ENCODE measurements around the gene SGIP1. TPM values are rescaled to one million over a fixed set of nuclear protein-coding genes. Genes with fewer than 3 reads are reported as not detected.

SGIP1 gene
- total RNA-seq, 1 experiment from 2014 or later = not detected

DNA sequence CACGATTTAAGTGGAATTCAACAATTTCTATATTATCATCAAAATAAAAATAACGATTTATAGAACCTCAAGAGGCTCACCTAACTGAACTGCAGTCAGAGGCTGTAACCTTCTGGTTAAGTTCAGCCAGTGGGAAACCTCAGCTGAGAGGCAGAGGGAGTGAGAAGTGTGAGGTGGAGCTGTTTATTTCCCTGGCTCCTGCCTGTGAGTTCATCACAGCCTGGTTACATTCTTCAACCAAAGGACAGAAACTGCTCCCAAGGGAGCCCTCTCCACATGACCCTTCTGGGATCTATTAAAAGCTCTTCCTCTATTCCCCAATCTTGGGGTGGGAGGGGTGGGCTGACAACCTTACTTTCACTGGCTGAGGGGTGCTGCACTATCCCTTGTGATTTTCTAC, 240.5 kb downstream of the SGIP1 start:
- H3K4me3 ChIP-seq (ENCODE audit: low read length) = no peak overlapping the region

DNA sequence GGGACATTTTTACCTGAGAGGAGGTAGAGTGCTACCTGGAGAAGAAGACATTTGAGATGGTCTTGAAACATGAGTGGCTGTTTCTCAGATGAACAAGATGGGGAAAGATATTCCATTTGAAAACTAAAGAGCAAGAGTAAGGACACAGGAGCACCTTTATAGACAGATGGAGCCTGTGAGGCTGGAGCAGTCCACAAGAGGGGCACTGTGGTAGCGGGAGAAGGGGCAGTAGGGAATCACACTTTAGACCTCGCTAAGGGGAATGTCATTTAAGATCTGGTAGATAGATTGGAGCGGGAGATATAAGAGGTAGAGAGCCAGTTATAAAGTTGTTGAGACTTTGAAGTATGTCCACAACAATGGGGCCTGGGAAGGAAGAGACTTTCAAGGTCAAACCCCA, 241.7 kb downstream of the SGIP1 start:
- Histone ChIP-seq H3K9me2 (replicated peaks; ENCODE audit: low read length) (no peaks in the 10 kb centered on the region), H3K9me3 (ENCODE audit: low read length) (no peaks in the 10 kb centered on the region), H3K36me3 (ENCODE audit: low read depth, low read length) (no peaks in the 10 kb centered on the region), H3K79me2 (ENCODE audit: low read length) (no peaks in the 10 kb centered on the region), H4K20me1 (ENCODE audit: low read length) (no peaks in the 10 kb centered on the region), H3K27me3 (ENCODE audit: low read length) (peaks cover 45% of the 10 kb centered on the region), H3K27ac (ENCODE audit: low read length) (no peak overlapping the region), H3K4me2 (ENCODE audit: low read length) (no peak overlapping the region), H3F3A (ENCODE audit: low read length, unreplicated experiment) (no peaks in the 10 kb centered on the region), H3K9ac (ENCODE audit: low read length) (no peak overlapping the region), H3K4me1 (ENCODE audit: insufficient read depth, low read length) (no peaks in the 10 kb centered on the region), H3K4me3 (ENCODE audit: low read length) (no peak overlapping the region), H2AFZ (ENCODE audit: low read length) (no peak overlapping the region)
- TF ChIP-seq EZH2 (IDR thresholded peaks at IDR 0.05; ENCODE audit: low read length, unreplicated experiment) (no peak), EZH2phosphoT487 (IDR thresholded peaks at IDR 0.05; ENCODE audit: borderline replicate concordance, low read length) (no peak), CTCF (conservative IDR thresholded peaks at IDR 0.05; ENCODE audit: low read depth, low read length) (no peak)
- DNase-seq (no peak), ATAC-seq (no peak)
- no TSS peak for BruUV-seq (replicated peaks)
- CTCF ChIA-PET = no interaction called here
- intact Hi-C loops (cut with micrococcal nuclease) = no loop called here
- POLR2A ChIA-PET (ENCODE audit: unreplicated experiment) = no interaction called here

More for the DNA sequence above, 240.5 kb downstream of the SGIP1 start:
- ChIA-PET POLR2A (ENCODE audit: unreplicated experiment) (no interaction called here), CTCF (no interaction called here)
- Histone ChIP-seq H3K9me2 (replicated peaks; ENCODE audit: low read length) (no peaks in the 10 kb centered on the region), H3F3A (ENCODE audit: low read length, unreplicated experiment) (no peaks in the 10 kb centered on the region), H3K27ac (ENCODE audit: low read length) (no peak overlapping the region), H3K36me3 (ENCODE audit: low read depth, low read length) (no peaks in the 10 kb centered on the region), H2AFZ (ENCODE audit: low read length) (no peak overlapping the region), H4K20me1 (ENCODE audit: low read length) (no peaks in the 10 kb centered on the region), H3K79me2 (ENCODE audit: low read length) (no peaks in the 10 kb centered on the region), H3K27me3 (ENCODE audit: low read length) (peaks cover 40% of the 10 kb centered on the region), H3K9ac (ENCODE audit: low read length) (no peak overlapping the region), H3K4me2 (ENCODE audit: low read length) (no peak overlapping the region), H3K4me1 (ENCODE audit: insufficient read depth, low read length) (no peaks in the 10 kb centered on the region), H3K9me3 (ENCODE audit: low read length) (no peaks in the 10 kb centered on the region)
- TF ChIP-seq EZH2phosphoT487 (IDR thresholded peaks at IDR 0.05; ENCODE audit: borderline replicate concordance, low read length) = no peak
- no peak for TF ChIP-seq CTCF (conservative IDR thresholded peaks at IDR 0.05; ENCODE audit: low read depth, low read length)
- no peak for TF ChIP-seq EZH2 (IDR thresholded peaks at IDR 0.05; ENCODE audit: low read length, unreplicated experiment)
- no TSS peak for BruUV-seq (replicated peaks)
- intact Hi-C loops (cut with micrococcal nuclease) = no loop called here
- ATAC-seq (no peak), DNase-seq (no peak)

DNA sequence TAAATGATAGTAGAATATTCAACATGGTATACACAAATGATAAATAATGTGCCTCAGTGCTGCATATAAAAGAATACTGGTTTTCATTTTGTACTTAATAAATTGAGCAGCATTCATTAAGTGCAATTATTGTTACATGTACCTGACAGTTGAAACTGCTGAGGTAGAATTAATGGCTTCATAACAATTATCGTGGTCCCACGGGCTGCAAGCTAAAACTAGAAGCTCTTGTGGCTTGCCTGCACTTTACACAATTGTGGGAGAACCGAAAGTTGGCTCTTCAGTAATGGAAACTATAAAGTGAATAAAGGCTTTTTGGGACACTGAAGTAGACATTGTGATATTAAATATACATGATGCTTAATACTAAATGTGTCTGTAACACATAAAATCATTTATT, 243.9 kb downstream of the SGIP1 start:
- Histone ChIP-seq H3K9ac (ENCODE audit: low read length) (no peak overlapping the region), H2AFZ (ENCODE audit: low read length) (no peak overlapping the region), H3K36me3 (ENCODE audit: low read depth, low read length) (no peaks in the 10 kb centered on the region), H3K4me3 (ENCODE audit: low read length) (no peak overlapping the region), H3K4me1 (ENCODE audit: insufficient read depth, low read length) (no peaks in the 10 kb centered on the region), H3K4me2 (ENCODE audit: low read length) (no peak overlapping the region), H3K27me3 (ENCODE audit: low read length) (peaks cover 45% of the 10 kb centered on the region), H3K9me2 (replicated peaks; ENCODE audit: low read length) (no peaks in the 10 kb centered on the region), H4K20me1 (ENCODE audit: low read length) (no peaks in the 10 kb centered on the region), H3K27ac (ENCODE audit: low read length) (no peak overlapping the region), H3F3A (ENCODE audit: low read length, unreplicated experiment) (no peaks in the 10 kb centered on the region), H3K9me3 (ENCODE audit: low read length) (no peaks in the 10 kb centered on the region), H3K79me2 (ENCODE audit: low read length) (no peaks in the 10 kb centered on the region)
- TF ChIP-seq EZH2phosphoT487 (IDR thresholded peaks at IDR 0.05; ENCODE audit: borderline replicate concordance, low read length) = no peak
- TF ChIP-seq CTCF (conservative IDR thresholded peaks at IDR 0.05; ENCODE audit: low read depth, low read length) = no peak
- no peak for TF ChIP-seq EZH2 (IDR thresholded peaks at IDR 0.05; ENCODE audit: low read length, unreplicated experiment)
- intact Hi-C loops (cut with micrococcal nuclease) = no loop called here
- ATAC-seq (no peak), DNase-seq (no peak)
- BruUV-seq (replicated peaks) = no TSS peak
- ChIA-PET POLR2A (ENCODE audit: unreplicated experiment) (no interaction called here), CTCF (no interaction called here)

Measured in PC-3 (cell line).